Osteoblast (primary cell): ENCODE data around the gene NTRK2. TPM values are rescaled to one million over a fixed set of nuclear protein-coding genes. Genes with fewer than 3 reads are reported as not detected.

ENCODE experiments used
- DNase-seq: peaks from one replicate; pipeline ENCODE4 v3.0.0; 2011; ENCODE audit warnings: low spot score, mixed read lengths; ENCODE audit not compliant: insufficient read length; ENCODE audit errors: missing footprints
- H2AFZ ChIP-seq: 2 replicates; pipeline ENCODE4 v1.6.0; 2011; ENCODE audit warnings: mild to moderate bottlenecking, low read length
- H3K27ac ChIP-seq: 2 replicates; pipeline ENCODE4 v1.5.1; 2011; ENCODE audit warnings: mild to moderate bottlenecking, low read depth, low read length, moderate library complexity
- H3K27me3 ChIP-seq: 2 replicates; pipeline ENCODE4 v1.6.0; 2012; ENCODE audit warnings: mild to moderate bottlenecking, control low read depth, inconsistent platforms, low read length, moderate library complexity; ENCODE audit not compliant: insufficient read depth
- H3K36me3 ChIP-seq: 2 replicates; pipeline ENCODE4 v1.5.1; 2011; ENCODE audit warnings: mild to moderate bottlenecking, low read length, control low read depth, moderate library complexity; ENCODE audit not compliant: insufficient read depth
- H3K4me1 ChIP-seq: 2 replicates; pipeline ENCODE4 v1.5.1; 2011; ENCODE audit warnings: mild to moderate bottlenecking, low read length, control low read depth, moderate library complexity; ENCODE audit not compliant: insufficient read depth
- H3K4me2 ChIP-seq: 2 replicates; pipeline ENCODE4 v1.6.0; 2011; ENCODE audit warnings: mild to moderate bottlenecking, low read length; ENCODE audit not compliant: insufficient read depth
- H3K4me3 ChIP-seq: fragments of 200-600 bp; sonication (generic); 3 replicates; pipeline ENCODE4 v1.5.1; 2012; ENCODE audit warnings: mild to moderate bottlenecking, low read length, inconsistent platforms; ENCODE audit not compliant: insufficient read depth
- H3K79me2 ChIP-seq: 2 replicates; pipeline ENCODE4 v1.6.0; 2012; ENCODE audit warnings: mild to moderate bottlenecking, low read length, control low read depth, inconsistent platforms; ENCODE audit not compliant: insufficient read depth
- H3K9me3 ChIP-seq: 2 replicates; pipeline ENCODE4 v1.5.1; 2011; ENCODE audit warnings: low read depth, low read length, control low read depth
- H4K20me1 ChIP-seq: 2 replicates; pipeline ENCODE4 v1.6.0; 2012; ENCODE audit warnings: mild to moderate bottlenecking, low read length, control low read depth; ENCODE audit not compliant: insufficient read depth
- CTCF ChIP-seq: IDR thresholded peaks from 2 replicates; pipeline ENCODE4 v1.5.1; 2011; ENCODE audit warnings: mild to moderate bottlenecking, low read depth, low read length, moderate library complexity; ENCODE audit errors: extremely low read depth
- total RNA-seq: library from RNA; depleted of rRNA; stranded (reverse); fragments of >200 nt; gene quantifications from 2 replicates; pipeline ENCODE4 v1.2.3, GENCODE V29; 2012

NTRK2 gene
- total RNA-seq, 1 donor, result 3.3 TPM

- no peak overlapping the region for H3K4me2 ChIP-seq
- H3K4me1 ChIP-seq, result no peaks in the 10 kb centered on the region
- no peak overlapping the region for H3K4me3 ChIP-seq
- H3K27me3 ChIP-seq, result no peaks in the 10 kb centered on the region
- no peak overlapping the region for H3K27ac ChIP-seq
- H2AFZ ChIP-seq, result no peak overlapping the region
- H3K36me3 ChIP-seq, result no peaks in the 10 kb centered on the region
- no peaks in the 10 kb centered on the region for H3K9me3 ChIP-seq
- no peak for TF ChIP-seq CTCF
- no peak for DNase-seq
- H3K79me2 ChIP-seq, result no peaks in the 10 kb centered on the region
- no peaks in the 10 kb centered on the region for H4K20me1 ChIP-seq
These were observed 53.0 kb downstream of the NTRK2 start for GRCh38 chr9:84722388-84722989.

DNA sequence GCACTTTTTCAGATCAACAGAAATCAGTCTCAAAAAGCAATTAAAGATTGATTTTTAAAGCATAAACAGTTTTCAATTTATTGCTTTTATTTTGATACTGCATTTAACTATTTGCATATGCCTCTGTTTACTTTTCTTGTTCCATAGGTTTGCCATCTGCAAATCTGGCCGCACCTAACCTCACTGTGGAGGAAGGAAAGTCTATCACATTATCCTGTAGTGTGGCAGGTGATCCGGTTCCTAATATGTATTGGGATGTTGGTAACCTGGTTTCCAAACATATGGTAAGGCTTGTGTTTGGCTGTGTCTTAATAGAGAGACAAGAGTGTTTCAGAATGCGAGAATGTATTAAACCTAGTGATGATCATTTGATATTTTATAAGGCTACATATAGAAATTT, 53.9 kb downstream of the NTRK2 start:
- Histone ChIP-seq H3K36me3 (no peaks in the 10 kb centered on the region), H3K27ac (no peak overlapping the region), H3K4me2 (no peak overlapping the region), H4K20me1 (no peaks in the 10 kb centered on the region), H3K4me3 (no peak overlapping the region), H3K79me2 (no peaks in the 10 kb centered on the region), H2AFZ (no peak overlapping the region), H3K9me3 (no peaks in the 10 kb centered on the region), H3K27me3 (no peaks in the 10 kb centered on the region), H3K4me1 (no peaks in the 10 kb centered on the region)
- no peak for DNase-seq
- no peak for TF ChIP-seq CTCF

GRCh38 chr9:84731696-84732095, 62.2 kb downstream of the NTRK2 start:
- no peak for DNase-seq
- Histone ChIP-seq H2AFZ (no peak overlapping the region), H3K27ac (no peak overlapping the region), H3K79me2 (no peaks in the 10 kb centered on the region), H3K27me3 (no peaks in the 10 kb centered on the region), H3K4me3 (no peak overlapping the region), H3K4me1 (no peaks in the 10 kb centered on the region), H4K20me1 (no peaks in the 10 kb centered on the region), H3K9me3 (no peaks in the 10 kb centered on the region), H3K4me2 (no peak overlapping the region), H3K36me3 (no peaks in the 10 kb centered on the region)
- no peak for TF ChIP-seq CTCF

DNA sequence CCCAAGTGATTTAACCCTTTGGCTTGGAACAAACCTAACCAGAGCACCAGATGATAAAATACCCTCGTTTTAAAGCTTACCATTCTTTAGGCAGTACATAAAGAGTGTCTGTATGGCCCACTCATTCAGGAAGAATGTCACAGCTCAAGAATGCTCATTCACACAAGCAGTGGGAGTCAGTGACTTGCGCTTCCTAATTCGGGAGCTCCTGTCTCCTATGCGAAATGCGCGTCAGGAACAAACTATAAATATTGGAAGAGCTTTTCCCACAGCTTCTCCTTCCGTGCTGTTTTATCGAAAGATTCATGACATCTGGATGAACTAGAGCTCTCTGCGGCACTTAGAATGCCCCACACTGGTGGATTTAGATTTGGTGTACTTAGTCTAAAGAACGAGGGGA, 66.6 kb downstream of the NTRK2 start:
- H2AFZ ChIP-seq, result no peak overlapping the region
- no peaks in the 10 kb centered on the region for H3K36me3 ChIP-seq
- no peak overlapping the region for H3K27ac ChIP-seq
- H4K20me1 ChIP-seq, result no peaks in the 10 kb centered on the region
- no peaks in the 10 kb centered on the region for H3K79me2 ChIP-seq
- no peak for DNase-seq
- no peaks in the 10 kb centered on the region for H3K27me3 ChIP-seq
- H3K4me3 ChIP-seq, result no peak overlapping the region
- H3K4me2 ChIP-seq, result no peak overlapping the region
- no peaks in the 10 kb centered on the region for H3K4me1 ChIP-seq
- no peaks in the 10 kb centered on the region for H3K9me3 ChIP-seq
- TF ChIP-seq CTCF, result no peak
